H1 (cell line): ENCODE results near the gene ANKRD40. TPM values are rescaled to one million over a fixed set of nuclear protein-coding genes. Genes with fewer than 3 reads are reported as not detected.

Experiments used
- CTCF ChIA-PET: fragments of 300-600 bp; sonication (Branson Sonifier 250); formaldehyde crosslinking; loops from one replicate; lab custom pipeline; 2021; ENCODE audit not compliant: partially characterized antibody; lab: Charles Lee
- POLR2A ChIA-PET: fragments of 300-600 bp; sonication (Branson Sonifier 250); formaldehyde crosslinking; loops from one replicate; lab custom pipeline; 2021; ENCODE audit warnings: inconsistent platforms; ENCODE audit not compliant: partially characterized antibody; lab: Charles Lee
- DNase-seq, 2 experiments: peaks; one replicate each; pipeline versions ENCODE4 v3.0.0 to v3.0.0-alpha.2; 2010 to 2022; ENCODE audit warnings: low spot score in 2 of 2, low read depth in 1 of 2, mixed read lengths in 1 of 2
- FAIRE-seq: peaks from 2 replicates; lab custom pipeline; 2011; peaks lifted over from hg19 to GRCh38; lab: Jason Lieb, UNC
- H2AFZ ChIP-seq: 2 replicates; pipeline ENCODE4 v1.8.1; 2012; ENCODE audit warnings: low read length, inconsistent platforms
- H2AK5ac ChIP-seq: 2 replicates; pipeline ENCODE4 v1.6.1; 2013; ENCODE audit warnings: low read depth, low read length
- H2BK120ac ChIP-seq: replicated peaks from 2 replicates; pipeline ENCODE3; 2013; ENCODE audit warnings: low read depth, low read length, inconsistent platforms
- H2BK12ac ChIP-seq: 2 replicates; pipeline ENCODE4 v1.6.1; 2013; ENCODE audit warnings: low read depth, low read length
- H2BK15ac ChIP-seq: 2 replicates; pipeline ENCODE4 v1.6.1; 2013; ENCODE audit warnings: low read length
- H2BK20ac ChIP-seq: 2 replicates; pipeline ENCODE4 v1.6.1; 2013; ENCODE audit warnings: low read length
- H2BK5ac ChIP-seq: 2 replicates; pipeline ENCODE4 v1.6.1; 2013; ENCODE audit warnings: low read depth, low read length
- H3K14ac ChIP-seq: 2 replicates; pipeline ENCODE4 v1.6.1; 2013; ENCODE audit warnings: inconsistent platforms; ENCODE audit not compliant: insufficient read length
- H3K18ac ChIP-seq: 2 replicates; pipeline ENCODE4 v1.6.1; 2013; ENCODE audit warnings: low read length; ENCODE audit errors: extremely low read depth
- H3K23ac ChIP-seq: 2 replicates; pipeline ENCODE4 v1.6.1; 2013; ENCODE audit warnings: inconsistent platforms; ENCODE audit not compliant: insufficient read length
- H3K23me2 ChIP-seq: 2 replicates; pipeline ENCODE4 v1.6.1; 2013; ENCODE audit warnings: low read depth, low read length
- H3K27ac ChIP-seq: 2 replicates; pipeline ENCODE4 v1.6.1; 2011; ENCODE audit warnings: low read depth, low read length, inconsistent platforms
- H3K27me3 ChIP-seq, 4 experiments: replicated peaks in 1 of 4; 1 replicate in 1 of 4; 2 replicates in 3 of 4; pipeline versions ENCODE4 v1.6.1 to v1.8.1; 2011 to 2013; ENCODE audit warnings: low read length in 3 of 4, mild to moderate bottlenecking in 3 of 4, inconsistent platforms in 2 of 4, mixed read lengths in 2 of 4, moderate library complexity in 1 of 4; ENCODE audit not compliant: control insufficient read depth in 3 of 4, insufficient read depth in 3 of 4; ENCODE audit errors: extremely low read depth in 1 of 4
- H3K36me3 ChIP-seq, 4 experiments: 2 replicates each; pipeline versions ENCODE4 v1.6.1 to v1.8.1; 2011 to 2013; ENCODE audit warnings: mild to moderate bottlenecking in 4 of 4, low read length in 3 of 4, moderate library complexity in 2 of 4, control low read depth in 1 of 4, inconsistent platforms in 1 of 4; ENCODE audit not compliant: insufficient read depth in 4 of 4, control insufficient read depth in 2 of 4
- H3K4ac ChIP-seq: replicated peaks from 2 replicates; pipeline ENCODE3; 2013; ENCODE audit warnings: low read length, low read depth, mixed read lengths, inconsistent platforms; ENCODE audit not compliant: insufficient read length
- H3K4me1 ChIP-seq, 4 experiments: replicated peaks in 1 of 4; 1 replicate in 1 of 4; 2 replicates in 3 of 4; pipeline versions ENCODE4 v1.6.1 to v1.8.1; 2011 to 2013; ENCODE audit warnings: low read length in 3 of 4, inconsistent platforms in 2 of 4, mixed read lengths in 1 of 4; ENCODE audit not compliant: insufficient read depth in 4 of 4, control insufficient read depth in 3 of 4
- H3K4me2 ChIP-seq, 2 experiments: 2 replicates each; pipeline versions ENCODE4 v1.6.1 to v1.8.1; 2011 to 2013; ENCODE audit warnings: low read depth in 2 of 2, low read length in 2 of 2, control low read depth in 1 of 2, inconsistent platforms in 1 of 2, mild to moderate bottlenecking in 1 of 2; ENCODE audit not compliant: insufficient read depth in 1 of 2
- H3K4me3 ChIP-seq, 4 experiments: fragments of 200-600, 300-600 bp in 1 of 4; sonication (generic), shearing (Covaris generic), sonication (Bioruptor Twin) in 1 of 4; 2 replicates each; pipeline versions ENCODE4 v1.5.1 to v1.8.1; 2011 to 2016; ENCODE audit warnings: low read length in 4 of 4, low read depth in 3 of 4, control low read depth in 2 of 4, inconsistent platforms in 2 of 4, mild to moderate bottlenecking in 2 of 4, mixed read lengths in 1 of 4, moderate library complexity in 1 of 4; ENCODE audit not compliant: insufficient read depth in 2 of 4; ENCODE audit errors: extremely low read depth in 1 of 4
- H3K56ac ChIP-seq: replicated peaks from 2 replicates; pipeline ENCODE3; 2013; ENCODE audit warnings: low read depth, mild to moderate bottlenecking, mixed read lengths, low read length, inconsistent platforms; ENCODE audit not compliant: insufficient read length
- H3K79me1 ChIP-seq: 2 replicates; pipeline ENCODE4 v1.6.1; 2013; ENCODE audit warnings: low read depth, low read length, control low read depth
- H3K79me2 ChIP-seq, 2 experiments: 2 replicates each; pipeline versions ENCODE4 v1.6.1 to v1.8.1; 2012 to 2013; ENCODE audit warnings: low read length in 2 of 2, mild to moderate bottlenecking in 2 of 2, inconsistent platforms in 1 of 2; ENCODE audit not compliant: insufficient read depth in 2 of 2, control insufficient read depth in 1 of 2
- H3K9ac ChIP-seq, 4 experiments: replicated peaks in 1 of 4; 1 replicate in 1 of 4; 2 replicates in 3 of 4; pipeline versions ENCODE4 v1.6.1 to v1.8.1; 2011 to 2013; ENCODE audit warnings: low read depth in 3 of 4, low read length in 3 of 4, control low read depth in 2 of 4, mild to moderate bottlenecking in 2 of 4, moderate library complexity in 2 of 4, inconsistent platforms in 1 of 4; ENCODE audit errors: extremely low read depth in 1 of 4
- H3K9me3 ChIP-seq, 2 experiments: 2 replicates each; pipeline versions ENCODE4 v1.6.1 to v1.8.1; 2012 to 2013; ENCODE audit warnings: mild to moderate bottlenecking in 2 of 2, moderate library complexity in 2 of 2, control low read depth in 1 of 2, inconsistent platforms in 1 of 2, low read depth in 1 of 2, low read length in 1 of 2, mixed read lengths in 1 of 2; ENCODE audit not compliant: insufficient read depth in 2 of 2
- H4K20me1 ChIP-seq, 2 experiments: replicated peaks in 1 of 2; 2 replicates each; pipeline versions ENCODE3 to v1.8.1; 2011 to 2013; ENCODE audit warnings: inconsistent platforms in 2 of 2, low read length in 2 of 2, mild to moderate bottlenecking in 1 of 2; ENCODE audit not compliant: insufficient read depth in 2 of 2, control insufficient read depth in 1 of 2
- H4K5ac ChIP-seq: 2 replicates; pipeline ENCODE4 v1.6.1; 2013; ENCODE audit warnings: low read length, low read depth, mixed read lengths, inconsistent platforms; ENCODE audit not compliant: insufficient read length
- H4K8ac ChIP-seq: 2 replicates; pipeline ENCODE4 v1.8.0; 2013; ENCODE audit warnings: mild to moderate bottlenecking, moderate library complexity, low read length, inconsistent platforms; ENCODE audit not compliant: insufficient read depth; ENCODE audit errors: extremely low read depth
- H4K91ac ChIP-seq: replicated peaks from 2 replicates; pipeline ENCODE3; 2013; ENCODE audit warnings: low read length, mixed read lengths, inconsistent platforms; ENCODE audit not compliant: insufficient read length
- ATF2 ChIP-seq: IDR thresholded peaks from 2 replicates; pipeline ENCODE4 v1.6.1; 2012; ENCODE audit warnings: low read length, inconsistent platforms
- CEBPB ChIP-seq: IDR thresholded peaks from 2 replicates; pipeline ENCODE4 v1.6.1; 2012; ENCODE audit warnings: low read depth, low read length
- CHD2 ChIP-seq: IDR thresholded peaks from 2 replicates; pipeline ENCODE4 v1.6.1; 2012; ENCODE audit warnings: low read length, improper control_type of control experiment
- GABPA ChIP-seq: IDR thresholded peaks from 2 replicates; pipeline ENCODE4 v1.6.1; 2011; ENCODE audit warnings: mild to moderate bottlenecking, low read length, moderate library complexity, borderline replicate concordance; ENCODE audit not compliant: insufficient read depth
- GTF2F1 ChIP-seq: IDR thresholded peaks from 2 replicates; pipeline ENCODE4 v1.6.1; 2012; ENCODE audit warnings: low read depth, low read length, improper control_type of control experiment, borderline replicate concordance
- HDAC6 ChIP-seq: IDR thresholded peaks from one replicate; pipeline ENCODE4 v1.7.1; 2012; ENCODE audit warnings: low read depth, mild to moderate bottlenecking, inconsistent platforms, low read length, moderate library complexity
- JUND ChIP-seq: IDR thresholded peaks from 2 replicates; pipeline ENCODE4 v1.6.1; 2011; ENCODE audit warnings: mild to moderate bottlenecking, improper control_type of control experiment, low read length
- KDM1A ChIP-seq: fragments of 200-600, 300-600 bp; sonication (generic); IDR thresholded peaks from 2 replicates; pipeline ENCODE4 v1.7.1; 2016; ENCODE audit warnings: mild to moderate bottlenecking, low read length, borderline replicate concordance
- PHF8 ChIP-seq: fragments of 200-600 bp; sonication (generic); conservative IDR thresholded peaks from 2 replicates; pipeline ENCODE4 v1.7.1; 2012; ENCODE audit warnings: low read depth, mild to moderate bottlenecking, inconsistent platforms, low read length, moderate library complexity
- POLR2AphosphoS5 ChIP-seq: IDR thresholded peaks from 2 replicates; pipeline ENCODE4 v1.6.1; 2011; ENCODE audit warnings: low read depth, low read length
- RFX5 ChIP-seq: IDR thresholded peaks from 2 replicates; pipeline ENCODE4 v1.6.1; 2011; ENCODE audit warnings: low read depth, low read length, improper control_type of control experiment, borderline replicate concordance
- SIRT6 ChIP-seq: IDR thresholded peaks from one replicate; pipeline ENCODE4 v1.7.1; 2012; ENCODE audit warnings: low read length, inconsistent platforms
- TBP ChIP-seq: IDR thresholded peaks from 2 replicates; pipeline ENCODE4 v1.6.1; 2011; ENCODE audit warnings: low read depth, low read length, improper control_type of control experiment
- ZNF274 ChIP-seq: IDR thresholded peaks from 2 replicates; pipeline ENCODE4 v1.7.0; 2012; ENCODE audit warnings: low read length, borderline replicate concordance; ENCODE audit errors: extremely low read depth
- WGBS, 2 experiments: shearing (Covaris generic) in 1 of 2; methylation state at CpG; one replicate each; pipeline versions ENCODE4 v1.1.6 to v1.1.7; 2013 to 2015; ENCODE audit warnings: low lambda C conversion rate in 2 of 2, mixed read lengths in 2 of 2, inconsistent platforms in 1 of 2, low coverage in 1 of 2, missing lambda C conversion rate in 1 of 2; ENCODE audit not compliant: insufficient replicate concordance in 2 of 2, insufficient coverage in 1 of 2, insufficient read length in 1 of 2; ENCODE audit errors: extremely low coverage in 1 of 2, missing lambda C conversion rate in 1 of 2; 5-methylcytosine and 5-hydroxymethylcytosine counted together
- polyA plus RNA-seq, 7 experiments: library from polyadenylated mRNA; depleted of rRNA in 3 of 7; stranded (reverse) in 5 of 7; unstranded in 2 of 7; fragments of >200 nt in 5 of 7; fragments of 200-250 nt in 2 of 7; gene quantifications; 1 replicate in 5 of 7; 2 replicates in 1 of 7; 4 replicates in 1 of 7; pipeline versions ENCODE4 v1.2.1 to v1.2.3, GENCODE V29; 2011 to 2013; ENCODE audit warnings: missing spikeins in 2 of 7, mixed read lengths in 2 of 7
- total RNA-seq: library from RNA; stranded (reverse); fragmentation: NEBNext Ultra II Directional; extraction: Animal tissue kit (Norgen Biotek cat#: 25700); gene quantifications from 2 replicates; pipeline ENCODE4 v1.2.1, GENCODE V29; 2021

ANKRD40 gene
- total and polyA plus RNA-seq, 2 of the 8 experiments (the other 6 are each of a cell fraction or from before 2014, with no cell fraction given): 26.1 to 50.1 TPM

GRCh38 chr17:50675627-50676026 is 32.1 kb downstream of the ANKRD40 start:
- H4K91ac ChIP-seq: no peak overlapping the region
- H2BK120ac ChIP-seq: no peak overlapping the region
- no peak overlapping the region for H3K23ac ChIP-seq
- H4K20me1 ChIP-seq: no peaks in the 10 kb centered on the region
- no peak overlapping the region for H2AK5ac ChIP-seq
- H2BK20ac ChIP-seq: no peak overlapping the region
- H3K4me1 ChIP-seq: no peaks in the 10 kb centered on the region
- ChIA-PET POLR2A (interaction anchor here (1.5 kb wide), 1 partner anchor 9 kb away, joined by 3 read pairs; no protein-coding TSS in a partner anchor), CTCF (interaction anchor here (0.7 to 5.3 kb wide), 9 partner anchors 10 to 128 kb away, joined by 3 to 23 read pairs (median 3); no protein-coding TSS in a partner anchor)
- no peak overlapping the region for H4K5ac ChIP-seq
- H3K79me1 ChIP-seq: no peaks in the 10 kb centered on the region
- H3K27me3 ChIP-seq: no peaks in the 10 kb centered on the region
- H3K23me2 ChIP-seq: no peaks in the 10 kb centered on the region
- no peak overlapping the region for H3K4me2 ChIP-seq
- H3K79me2 ChIP-seq: no peaks in the 10 kb centered on the region
- H4K8ac ChIP-seq: no peak overlapping the region
- no peak overlapping the region for H3K4ac ChIP-seq
- H3K4me3 ChIP-seq: no peak overlapping the region
- H2AFZ ChIP-seq: no peak overlapping the region
- H3K27ac ChIP-seq: no peak overlapping the region
- 94% methylated on average over 7 of the region's 7 CpGs; no CpG with 5 or more reads in 1 of the 2 experiments for WGBS, 2 experiments
- no peak overlapping the region for H2BK5ac ChIP-seq
- DNase-seq (no peak), FAIRE-seq (no peak)
- no peak overlapping the region for H2BK12ac ChIP-seq
- H3K9ac ChIP-seq: no peak overlapping the region
- no peaks in the 10 kb centered on the region for H3K36me3 ChIP-seq
- no peak overlapping the region for H2BK15ac ChIP-seq
- no peak overlapping the region for H3K56ac ChIP-seq
- H3K14ac ChIP-seq: no peak overlapping the region
- no peak overlapping the region for H3K18ac ChIP-seq
- no peaks in the 10 kb centered on the region for H3K9me3 ChIP-seq
- TF ChIP-seq JUND (no peak), GTF2F1 (no peak), SIRT6 (no peak), KDM1A (no peak), RFX5 (no peak), PHF8 (no peak), POLR2AphosphoS5 (no peak), TBP (no peak), CEBPB (no peak), HDAC6 (no peak), ZNF274 (no peak), ATF2 (no peak), CHD2 (no peak), GABPA (no peak)
